IMR-90 (cell line): Measurements from ENCODE around the gene KLHL14. TPM values are rescaled to one million over a fixed set of nuclear protein-coding genes. Genes with fewer than 3 reads are reported as not detected.

Source experiments
- ATAC-seq: fragments of 200-7000 bp; cut with Tn5 transposase; 2 replicates; pipeline ENCODE4 v1.9.1; 2020; ENCODE audit warnings: low read depth, mild to moderate bottlenecking, moderate library complexity
- BruUV-seq: library from RNA; stranded (reverse); fragments of 400-500 nt; replicated peaks from 2 replicates; lab custom pipeline; 2021; lab: Mats Ljungman, UMichigan
- CTCF ChIA-PET: fragments of 300-600 bp; formaldehyde crosslinking; extraction: SDS; loops from one replicate; lab custom pipeline; 2021; ENCODE audit warnings: antibody characterized with exemption; lab: Yijun Ruan, JAX
- POLR2A ChIA-PET: fragments of 300-600 bp; sonication (Branson Sonifier 250); formaldehyde crosslinking; loops from one replicate; lab custom pipeline; 2022; ENCODE audit warnings: antibody characterized with exemption; ENCODE audit not compliant: unreplicated experiment; lab: Charles Lee
- DNase-seq: peaks from one replicate; pipeline ENCODE4 v3.0.0; 2013
- H2AFZ ChIP-seq: replicated peaks from 2 replicates; pipeline ENCODE3; 2013; ENCODE audit warnings: low read length, mild to moderate bottlenecking; ENCODE audit not compliant: poor library complexity
- H2AK5ac ChIP-seq: 2 replicates; pipeline ENCODE4 v1.6.1; 2013; ENCODE audit warnings: low read depth, low read length, inconsistent platforms
- H2AK9ac ChIP-seq: replicated peaks from 2 replicates; pipeline ENCODE3; 2013; ENCODE audit warnings: mild to moderate bottlenecking, low read depth, low read length, moderate library complexity; ENCODE audit not compliant: poor library complexity
- H2BK120ac ChIP-seq: 2 replicates; pipeline ENCODE4 v1.6.1; 2013; ENCODE audit warnings: low read depth, low read length, inconsistent platforms
- H2BK15ac ChIP-seq: 3 replicates; pipeline ENCODE4 v1.6.1; 2013; ENCODE audit warnings: low read depth, low read length, inconsistent platforms
- H2BK20ac ChIP-seq: 2 replicates; pipeline ENCODE4 v1.6.1; 2013; ENCODE audit warnings: low read depth, mild to moderate bottlenecking, inconsistent platforms, low read length, moderate library complexity
- H2BK5ac ChIP-seq: 2 replicates; pipeline ENCODE4 v1.6.1; 2013; ENCODE audit warnings: mild to moderate bottlenecking, low read depth, low read length, inconsistent platforms; ENCODE audit not compliant: poor library complexity, severe bottlenecking
- H3K14ac ChIP-seq: replicated peaks from 2 replicates; pipeline ENCODE4 v1.6.1; 2013; ENCODE audit warnings: low read depth, low read length, inconsistent platforms
- H3K18ac ChIP-seq: 2 replicates; pipeline ENCODE4 v1.6.1; 2013; ENCODE audit warnings: low read depth, low read length, control low read depth
- H3K23ac ChIP-seq: 2 replicates; pipeline ENCODE4 v1.6.1; 2013; ENCODE audit warnings: low read depth, low read length, inconsistent platforms
- H3K27ac ChIP-seq: 2 replicates; pipeline ENCODE4 v1.5.1; 2013; ENCODE audit warnings: mild to moderate bottlenecking, control low read depth, low read length; ENCODE audit not compliant: insufficient read depth
- H3K27me3 ChIP-seq: 2 replicates; pipeline ENCODE4 v1.6.1; 2013; ENCODE audit warnings: low read length; ENCODE audit not compliant: control insufficient read depth, insufficient read depth
- H3K36me3 ChIP-seq: 2 replicates; pipeline ENCODE4 v1.6.1; 2013; ENCODE audit warnings: low read length, mixed read lengths; ENCODE audit not compliant: control insufficient read depth, insufficient read depth
- H3K4ac ChIP-seq: 2 replicates; pipeline ENCODE4 v1.6.1; 2013; ENCODE audit warnings: low read depth, low read length, inconsistent platforms
- H3K4me1 ChIP-seq: 2 replicates; pipeline ENCODE4 v1.6.1; 2013; ENCODE audit warnings: low read length, mixed read lengths; ENCODE audit not compliant: control insufficient read depth, insufficient read depth
- H3K4me2 ChIP-seq: 2 replicates; pipeline ENCODE4 v1.6.1; 2013; ENCODE audit warnings: low read depth, mild to moderate bottlenecking, control low read depth, low read length, moderate library complexity
- H3K4me3 ChIP-seq: 2 replicates; pipeline ENCODE4 v1.5.1; 2013; ENCODE audit warnings: low read depth, mild to moderate bottlenecking, control low read depth, low read length, moderate library complexity; ENCODE audit not compliant: insufficient read depth
- H3K56ac ChIP-seq: 2 replicates; pipeline ENCODE4 v1.6.1; 2013; ENCODE audit warnings: low read length, inconsistent platforms; ENCODE audit not compliant: insufficient read depth; ENCODE audit errors: extremely low read depth
- H3K79me1 ChIP-seq, 2 experiments: 2 replicates each; pipeline ENCODE4 v1.6.1; 2013; ENCODE audit warnings: low read length in 2 of 2, inconsistent platforms in 1 of 2, low read depth in 1 of 2
- H3K9ac ChIP-seq: 2 replicates; pipeline ENCODE4 v1.6.1; 2013; ENCODE audit warnings: low read depth, low read length, control low read depth
- H3K9me1 ChIP-seq: 2 replicates; pipeline ENCODE4 v1.6.1; 2013; ENCODE audit warnings: low read length, inconsistent platforms; ENCODE audit not compliant: insufficient read depth
- H3K9me3 ChIP-seq: 2 replicates; pipeline ENCODE4 v1.6.1; 2013; ENCODE audit warnings: low read length; ENCODE audit not compliant: control insufficient read depth, insufficient read depth
- H4K20me1 ChIP-seq: 2 replicates; pipeline ENCODE4 v1.6.1; 2013; ENCODE audit warnings: low read length, inconsistent platforms; ENCODE audit not compliant: insufficient read depth
- H4K5ac ChIP-seq: 2 replicates; pipeline ENCODE4 v1.6.1; 2013; ENCODE audit warnings: mild to moderate bottlenecking, low read depth, low read length, control low read depth
- H4K8ac ChIP-seq, 2 experiments: 2 replicates each; pipeline ENCODE4 v1.6.1; 2013; ENCODE audit warnings: low read depth in 2 of 2, low read length in 2 of 2, control low read depth in 1 of 2, inconsistent platforms in 1 of 2
- H4K91ac ChIP-seq: 2 replicates; pipeline ENCODE4 v1.6.1; 2013; ENCODE audit warnings: low read depth, low read length, inconsistent platforms; ENCODE audit not compliant: insufficient read depth
- BHLHE40 ChIP-seq: fragments of 150-350 bp; IDR thresholded peaks from 2 replicates; pipeline ENCODE4 v1.6.1; 2016; ENCODE audit warnings: mild to moderate bottlenecking, low read depth, low read length
- CEBPB ChIP-seq: IDR thresholded peaks from 2 replicates; pipeline ENCODE4 v1.6.1; 2012; ENCODE audit warnings: low read depth, low read length, improper control_type of control experiment
- CHD1 ChIP-seq: IDR thresholded peaks from 2 replicates; pipeline ENCODE4 v1.6.1; 2012; ENCODE audit warnings: low read depth, low read length, improper control_type of control experiment
- CTCF ChIP-seq: conservative IDR thresholded peaks from 2 replicates; pipeline ENCODE4 v1.5.1; 2012; ENCODE audit warnings: mild to moderate bottlenecking, low read depth, low read length, improper control_type of control experiment
- ELK1 ChIP-seq: fragments of 150-350 bp; IDR thresholded peaks from 2 replicates; pipeline ENCODE4 v1.6.1; 2016; ENCODE audit warnings: low read depth, mild to moderate bottlenecking, low read length, moderate library complexity, borderline replicate concordance
- FOS ChIP-seq: fragments of 150-350 bp; IDR thresholded peaks from 2 replicates; pipeline ENCODE4 v1.6.1; 2016; ENCODE audit warnings: low read depth, low read length
- MAFK ChIP-seq: IDR thresholded peaks from 2 replicates; pipeline ENCODE4 v1.6.1; 2012; ENCODE audit warnings: low read depth, low read length, improper control_type of control experiment
- MAZ ChIP-seq: IDR thresholded peaks from 2 replicates; pipeline ENCODE4 v1.6.1; 2012; ENCODE audit warnings: low read depth, mild to moderate bottlenecking, low read length, improper control_type of control experiment, moderate library complexity, borderline replicate concordance
- MXI1 ChIP-seq: IDR thresholded peaks from 2 replicates; pipeline ENCODE4 v1.6.1; 2012; ENCODE audit warnings: low read depth, mild to moderate bottlenecking, low read length, moderate library complexity, borderline replicate concordance
- NFE2L2 ChIP-seq: fragments of 150-350 bp; IDR thresholded peaks from 2 replicates; pipeline ENCODE4 v1.6.1; 2016; ENCODE audit warnings: low read depth, mild to moderate bottlenecking, low read length
- POLR2A ChIP-seq: IDR thresholded peaks from 2 replicates; pipeline ENCODE4 v1.6.1; 2012; ENCODE audit warnings: mild to moderate bottlenecking, low read depth, low read length
- RAD21 ChIP-seq: IDR thresholded peaks from 2 replicates; pipeline ENCODE4 v1.6.1; 2012; ENCODE audit warnings: low read length, improper control_type of control experiment
- RCOR1 ChIP-seq: IDR thresholded peaks from 2 replicates; pipeline ENCODE4 v1.6.1; 2012; ENCODE audit warnings: mild to moderate bottlenecking, low read length, improper control_type of control experiment; ENCODE audit not compliant: insufficient replicate concordance
- RFX5 ChIP-seq: IDR thresholded peaks from 2 replicates; pipeline ENCODE4 v1.8.0; 2012; ENCODE audit warnings: low read depth, mild to moderate bottlenecking, low read length, moderate library complexity
- SMC3 ChIP-seq: fragments of 150-350 bp; IDR thresholded peaks from 2 replicates; pipeline ENCODE4 v1.6.1; 2016; ENCODE audit warnings: low read depth, mild to moderate bottlenecking, antibody characterized with exemption, low read length, moderate library complexity
- USF2 ChIP-seq: fragments of 150-350 bp; IDR thresholded peaks from 2 replicates; pipeline ENCODE4 v1.6.1; 2017; ENCODE audit warnings: mild to moderate bottlenecking, antibody characterized with exemption, low read length, low read depth
- WGBS, 2 experiments: methylation state at CpG; one replicate each; pipeline versions ENCODE4 v1.1.5 to v1.1.7; 2013; ENCODE audit warnings: missing lambda C conversion rate in 2 of 2; ENCODE audit not compliant: insufficient read length in 1 of 2; ENCODE audit errors: extremely low coverage in 2 of 2; 5-methylcytosine and 5-hydroxymethylcytosine counted together
- dilution Hi-C: fragments of 300-500 bp; cut with HindIII; formaldehyde crosslinking; loops from one replicate; pipeline ENCODE4 v1.14.3; 2018; ENCODE audit warnings: low sequenced_read_pairs; ENCODE audit not compliant: unreplicated experiment
- in situ Hi-C: fragments of 300-500 bp; cut with MboI; formaldehyde crosslinking; loops from 3 replicates; pipeline ENCODE4 v1.14.3; 2019; ENCODE audit warnings: low sequenced_read_pairs, inconsistent platforms, mixed read lengths
- intact Hi-C: fragments of 100-400 bp; cut with micrococcal nuclease; formaldehyde crosslinking; loops from 2 replicates; pipeline ENCODE4 v1.10.0; 2022
- polyA plus RNA-seq, 3 experiments: library from polyadenylated mRNA; depleted of rRNA; stranded (reverse); fragments of >200 nt; gene quantifications; 2 replicates each; pipeline ENCODE4 v1.2.3, GENCODE V29; 2012; ENCODE audit warnings: low replicate concordance in 1 of 3
- total RNA-seq: library from RNA; depleted of rRNA; stranded (reverse); fragments of >200 nt; gene quantifications from 2 replicates; pipeline ENCODE4 v1.2.3, GENCODE V29; 2012

KLHL14 gene
- total and polyA plus RNA-seq, 2 of the 4 experiments (the other 2 are of a cell fraction), result not detected

GRCh38 chr18:32805354-32805753 is 32.5 kb upstream of the KLHL14 start:
- Histone ChIP-seq H3K4me1 (no peaks in the 10 kb centered on the region), H3K18ac (no peak overlapping the region), H3K4me3 (no peak overlapping the region), H4K91ac (no peak overlapping the region), H3K23ac (no peak overlapping the region), H2AFZ (no peak overlapping the region), H3K9me3 (no peaks in the 10 kb centered on the region), H4K20me1 (no peaks in the 10 kb centered on the region), H4K8ac (no peak overlapping the region), H2AK9ac (no peak overlapping the region), H3K27ac (no peak overlapping the region), H2AK5ac (no peak overlapping the region), H3K27me3 (no peaks in the 10 kb centered on the region), H3K79me1 (no peaks in the 10 kb centered on the region), H3K36me3 (no peaks in the 10 kb centered on the region), H3K4me2 (no peak overlapping the region), H2BK20ac (no peak overlapping the region), H3K56ac (no peak overlapping the region), H3K9ac (no peak overlapping the region), H3K9me1 (no peaks in the 10 kb centered on the region), H4K5ac (no peak overlapping the region), H2BK120ac (no peak overlapping the region), H3K14ac (no peak overlapping the region), H2BK5ac (no peak overlapping the region), H2BK15ac (no peak overlapping the region), H3K4ac (no peak overlapping the region)
- CTCF ChIA-PET, result no interaction called here
- TF ChIP-seq CHD1 (no peak), CEBPB (no peak), RCOR1 (no peak), RAD21 (no peak), USF2 (no peak), MAFK (no peak), MAZ (no peak), CTCF (no peak), NFE2L2 (no peak), RFX5 (no peak), FOS (no peak), ELK1 (no peak), BHLHE40 (no peak), POLR2A (no peak), SMC3 (no peak), MXI1 (no peak)
- BruUV-seq, result no TSS peak
- intact Hi-C loops (no loop called here), in situ Hi-C loops (no loop called here), dilution Hi-C loops (no loop called here)
- DNase-seq (no peak), ATAC-seq (no peak)
- WGBS, 2 experiments, result no CpG with 5 or more reads among the region's 5 CpGs
- POLR2A ChIA-PET, result no interaction called here
